Measurements from ENCODE around the gene HAUS7. TPM values are rescaled to one million over a fixed set of nuclear protein-coding genes. Genes with fewer than 3 reads are reported as not detected.

The HAUS7 gene
- total RNA-seq, 2 experiments from 2014 or later = 59.1 to 62.3 TPM

GRCh38 chrX:153414856-153415510 is 55.4 kb downstream of the HAUS7 start:
- ChIA-PET CTCF (interaction anchor here (1.1 kb wide), 1 partner anchor 16 kb away, joined by 3 read pairs; no protein-coding TSS in a partner anchor), POLR2A (no interaction called here)
- no peaks in the 10 kb centered on the region for H3K36me3 Mint-ChIP-seq
- H3K4me3 Mint-ChIP-seq = no peak overlapping the region
- intact Hi-C loops (cut with micrococcal nuclease) = no loop called here
- no peak for DNase-seq
- H3K9me3 Mint-ChIP-seq = no peaks in the 10 kb centered on the region
- H3K4me1 Mint-ChIP-seq (ENCODE audit: low read depth) = peaks cover 7% of the 10 kb centered on the region
- no peak overlapping the region for H3K27ac Mint-ChIP-seq
- H3K27me3 Mint-ChIP-seq = no peaks in the 10 kb centered on the region

DNA sequence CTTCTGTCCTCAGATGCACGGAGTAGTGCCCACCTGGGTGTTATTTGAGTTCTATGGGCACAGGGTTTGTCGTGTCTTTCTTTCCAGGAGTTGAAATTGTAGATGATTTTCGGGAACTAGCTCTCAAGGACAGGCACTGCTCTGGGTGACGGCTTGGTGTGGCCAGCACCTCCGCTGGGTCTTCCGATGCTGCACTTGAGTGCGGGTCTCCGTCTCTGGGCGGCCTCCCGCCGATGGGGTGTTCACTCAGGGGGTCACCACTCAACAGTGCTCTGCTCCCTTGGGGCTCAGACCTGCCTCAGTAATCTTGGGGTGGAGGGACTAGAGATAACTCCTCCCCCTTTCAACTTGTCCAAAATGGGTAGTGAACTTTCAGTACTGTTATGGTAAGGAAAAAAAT is 56.6 kb downstream of the HAUS7 start:
- no peak for DNase-seq
- H3K9me3 Mint-ChIP-seq = no peaks in the 10 kb centered on the region
- no peaks in the 10 kb centered on the region for H3K27me3 Mint-ChIP-seq
- no peak overlapping the region for H3K4me3 Mint-ChIP-seq
- no peaks in the 10 kb centered on the region for H3K36me3 Mint-ChIP-seq
- ChIA-PET CTCF (interaction anchor here (0.6 to 1.1 kb wide), 2 partner anchors 15 to 248 kb away, joined by 3 read pairs; no protein-coding TSS in a partner anchor), POLR2A (no interaction called here)
- H3K27ac Mint-ChIP-seq = no peak overlapping the region
- H3K4me1 Mint-ChIP-seq (ENCODE audit: low read depth) = peaks cover 7% of the 10 kb centered on the region
- intact Hi-C loops (cut with micrococcal nuclease) = no loop called here

GRCh38 chrX:153412746-153413720 is 57.3 kb downstream of the HAUS7 start:
- no peak for DNase-seq
- Mint-ChIP-seq H3K27ac (no peak overlapping the region), H3K9me3 (no peaks in the 10 kb centered on the region), H3K36me3 (no peaks in the 10 kb centered on the region), H3K4me1 (ENCODE audit: low read depth) (peaks cover 7% of the 10 kb centered on the region), H3K4me3 (no peak overlapping the region), H3K27me3 (no peaks in the 10 kb centered on the region)
- ChIA-PET CTCF (interaction anchor here (0.6 kb wide), 1 partner anchor 249 kb away, joined by 3 read pairs; no protein-coding TSS in a partner anchor), POLR2A (no interaction called here)
- intact Hi-C loops (cut with micrococcal nuclease) = no loop called here

- POLR2A ChIA-PET = no interaction called here
- H3K27ac Mint-ChIP-seq = no peak overlapping the region
- H3K9me3 Mint-ChIP-seq = no peaks in the 10 kb centered on the region
- CTCF ChIA-PET = no interaction called here
- H3K4me1 Mint-ChIP-seq (ENCODE audit: low read depth) = peaks cover 7% of the 10 kb centered on the region
- H3K36me3 Mint-ChIP-seq = no peaks in the 10 kb centered on the region
- intact Hi-C loops (cut with micrococcal nuclease) = no loop called here
- no peaks in the 10 kb centered on the region for H3K27me3 Mint-ChIP-seq
- peak; percentile 9 for DNase-seq
- peak overlapping the region; percentile 60 for H3K4me3 Mint-ChIP-seq
Observed at GRCh38 chrX:153411988-153412574, 58.3 kb downstream of the HAUS7 start.

- Mint-ChIP-seq H3K4me1 (ENCODE audit: low read depth) (peaks cover 7% of the 10 kb centered on the region), H3K9me3 (no peaks in the 10 kb centered on the region), H3K4me3 (peak within 1 kb of the TSS; percentile 62), H3K27ac (no peak within 1 kb of the TSS), H3K27me3 (no peaks in the 10 kb centered on the region), H3K36me3 (no peaks in the 10 kb centered on the region)
- intact Hi-C loops (cut with micrococcal nuclease) = no loop called here
- ChIA-PET POLR2A (no interaction called here), CTCF (no interaction called here)
- peak; percentile 51 for DNase-seq
Observed at GRCh38 chrX:153411255-153411987, 59.0 kb downstream of the HAUS7 start, which contains the start of gene ZFP92. Gene ZFP92 (plus strand): TSS chrX:153411472. CDS start chrX:153418323, 6,851 bp downstream.

DNA sequence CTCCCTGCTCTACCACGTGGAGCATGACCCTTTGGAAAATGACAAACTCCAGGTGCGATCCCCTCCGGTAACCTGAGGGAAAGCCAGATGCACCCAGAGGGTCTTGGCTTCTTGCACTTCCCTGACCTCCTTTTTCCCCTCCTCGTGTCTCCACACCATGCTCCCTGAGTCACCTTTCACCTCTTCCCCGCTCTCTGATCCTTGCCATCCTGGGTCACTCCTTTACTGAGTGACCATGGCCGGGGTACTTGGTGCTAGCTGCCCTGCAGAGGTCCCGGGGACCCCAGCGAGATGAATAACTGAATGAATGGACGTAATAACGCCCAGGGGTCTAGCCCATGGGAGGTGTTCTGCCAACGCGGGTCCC is 59.5 kb downstream of the HAUS7 start:
- ChIA-PET POLR2A (no interaction called here), CTCF (no interaction called here)
- intact Hi-C loops (cut with micrococcal nuclease) = no loop called here
- Mint-ChIP-seq H3K9me3 (no peaks in the 10 kb centered on the region), H3K4me1 (ENCODE audit: low read depth) (peaks cover 7% of the 10 kb centered on the region), H3K27ac (no peak overlapping the region), H3K4me3 (peak overlapping the region; percentile 62), H3K27me3 (no peaks in the 10 kb centered on the region), H3K36me3 (no peaks in the 10 kb centered on the region)
- no peak for DNase-seq

GRCh38 chrX:153410373-153410772 is 60.0 kb downstream of the HAUS7 start:
- POLR2A ChIA-PET = no interaction called here
- H3K27ac Mint-ChIP-seq = no peak overlapping the region
- H3K9me3 Mint-ChIP-seq = no peaks in the 10 kb centered on the region
- H3K4me1 Mint-ChIP-seq (ENCODE audit: low read depth) = peaks cover 7% of the 10 kb centered on the region
- no peaks in the 10 kb centered on the region for H3K36me3 Mint-ChIP-seq
- CTCF ChIA-PET = no interaction called here
- intact Hi-C loops (cut with micrococcal nuclease) = no loop called here
- DNase-seq = no peak
- no peak overlapping the region for H3K4me3 Mint-ChIP-seq
- H3K27me3 Mint-ChIP-seq = no peaks in the 10 kb centered on the region

DNA sequence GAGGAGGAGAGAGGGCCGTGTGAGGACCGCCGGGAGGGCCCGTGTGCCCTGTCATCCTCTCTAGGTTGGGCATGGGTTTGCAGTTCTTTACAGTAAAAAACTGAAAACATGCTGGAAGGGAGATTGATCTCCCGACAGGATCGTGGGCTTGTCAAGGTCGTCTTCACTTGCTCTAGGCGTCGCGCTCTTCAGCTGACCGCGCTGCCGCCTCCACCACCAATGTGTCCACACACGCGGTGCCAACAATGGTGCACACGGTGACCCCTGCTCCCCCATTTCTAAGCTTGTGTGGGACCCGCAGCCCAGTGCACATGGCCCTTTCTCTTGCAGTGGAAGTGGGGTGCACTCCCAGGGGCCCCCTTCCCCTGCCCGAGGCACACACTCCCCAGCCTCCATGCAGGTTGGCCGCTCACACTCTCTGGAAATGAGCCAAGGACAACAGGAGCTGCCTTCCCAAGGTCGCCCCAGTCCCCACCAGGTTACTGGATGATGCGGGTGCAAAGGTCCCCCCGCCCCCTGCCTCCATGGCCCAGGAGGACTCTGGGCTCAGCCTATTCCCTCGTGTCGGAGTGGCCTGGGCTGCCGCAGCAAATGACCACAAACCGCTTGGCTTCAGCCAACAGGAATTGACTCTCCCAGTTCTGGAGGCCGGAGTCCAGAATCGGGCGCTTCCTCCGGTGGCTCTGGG is 60.8 kb downstream of the HAUS7 start:
- no peak for DNase-seq
- CTCF ChIA-PET = no interaction called here
- Mint-ChIP-seq H3K4me1 (ENCODE audit: low read depth) (peaks cover 7% of the 10 kb centered on the region), H3K27ac (no peak overlapping the region), H3K36me3 (no peaks in the 10 kb centered on the region), H3K27me3 (no peaks in the 10 kb centered on the region), H3K4me3 (no peak overlapping the region), H3K9me3 (no peaks in the 10 kb centered on the region)
- POLR2A ChIA-PET = no interaction called here
- intact Hi-C loops (cut with micrococcal nuclease) = no loop called here

DNA sequence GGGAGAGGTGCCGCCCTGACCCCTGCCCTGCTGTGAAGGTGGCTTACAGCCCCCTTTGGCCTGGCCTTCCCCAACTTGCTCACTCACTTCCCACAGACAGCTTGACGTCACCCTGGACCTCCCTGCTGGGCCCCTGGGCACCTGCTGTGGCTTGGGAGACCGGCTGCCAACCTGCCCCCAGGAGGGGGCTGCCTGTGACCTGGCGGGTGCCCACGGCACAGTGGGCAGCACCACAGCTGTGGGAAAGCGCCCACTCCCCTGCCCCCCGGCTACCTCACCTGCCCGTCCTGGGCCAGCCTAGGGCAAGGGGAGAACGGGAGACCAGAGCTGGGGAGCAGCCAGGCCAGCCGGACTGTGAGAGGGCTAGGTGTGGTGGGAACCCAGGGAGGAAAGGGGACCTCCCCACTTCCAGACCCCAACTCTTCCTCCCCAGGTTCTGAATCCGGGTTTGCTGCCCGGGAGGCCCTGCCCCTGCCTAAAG is 61.5 kb downstream of the HAUS7 start:
- peaks cover 7% of the 10 kb centered on the region for H3K4me1 Mint-ChIP-seq (ENCODE audit: low read depth)
- DNase-seq = no peak
- intact Hi-C loops (cut with micrococcal nuclease) = no loop called here
- H3K4me3 Mint-ChIP-seq = no peak overlapping the region
- no peak overlapping the region for H3K27ac Mint-ChIP-seq
- H3K9me3 Mint-ChIP-seq = no peaks in the 10 kb centered on the region
- CTCF ChIA-PET = no interaction called here
- no peaks in the 10 kb centered on the region for H3K36me3 Mint-ChIP-seq
- POLR2A ChIA-PET = no interaction called here
- H3K27me3 Mint-ChIP-seq = no peaks in the 10 kb centered on the region

GRCh38 chrX:153408221-153408721 is 62.1 kb downstream of the HAUS7 start:
- H3K27me3 Mint-ChIP-seq = no peaks in the 10 kb centered on the region
- peaks cover 7% of the 10 kb centered on the region for H3K4me1 Mint-ChIP-seq (ENCODE audit: low read depth)
- H3K36me3 Mint-ChIP-seq = no peaks in the 10 kb centered on the region
- ChIA-PET CTCF (no interaction called here), POLR2A (no interaction called here)
- H3K9me3 Mint-ChIP-seq = no peaks in the 10 kb centered on the region
- intact Hi-C loops (cut with micrococcal nuclease) = no loop called here
- DNase-seq = no peak
- no peak overlapping the region for H3K27ac Mint-ChIP-seq
- H3K4me3 Mint-ChIP-seq = no peak overlapping the region

DNA sequence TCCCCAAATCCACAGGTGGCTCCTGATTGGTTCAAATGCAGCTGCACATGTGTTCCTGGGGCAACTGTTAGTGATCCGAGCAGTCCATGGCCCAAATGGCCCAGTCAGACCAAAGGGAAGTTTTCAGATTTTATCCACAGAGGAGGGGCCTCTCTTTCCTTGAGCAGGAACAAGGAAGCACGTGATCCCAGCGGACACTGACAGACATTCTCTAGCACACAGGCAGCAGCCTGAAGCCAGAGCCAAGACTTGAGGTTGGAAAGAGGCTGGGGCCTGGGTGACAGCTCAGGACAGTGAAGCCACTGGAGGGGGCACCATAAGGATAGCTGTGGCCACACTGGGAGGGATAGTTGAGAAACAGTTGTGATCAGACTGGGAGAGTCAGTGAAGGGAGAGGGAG is 62.6 kb downstream of the HAUS7 start:
- no peaks in the 10 kb centered on the region for H3K36me3 Mint-ChIP-seq
- intact Hi-C loops (cut with micrococcal nuclease) = no loop called here
- ChIA-PET CTCF (no interaction called here), POLR2A (no interaction called here)
- no peaks in the 10 kb centered on the region for H3K9me3 Mint-ChIP-seq
- H3K4me3 Mint-ChIP-seq = no peak overlapping the region
- DNase-seq = no peak
- H3K27ac Mint-ChIP-seq = no peak overlapping the region
- H3K27me3 Mint-ChIP-seq = no peaks in the 10 kb centered on the region
- H3K4me1 Mint-ChIP-seq (ENCODE audit: low read depth) = peaks cover 7% of the 10 kb centered on the region

Data from activated CD4-positive, alpha-beta memory T cell treated with anti-CD3 and anti-CD28 coated beads for 36 hours (primary cell).